ENCODE measurements around the gene DNAAF2.
"Not testable (repeated sequence)": the region's sequence is repeated elsewhere in the genome, so short reads cannot be mapped to it uniquely, and the experiment has no call there.

Gene DNAAF2

GRCh38 chr14:49634547-49635334 lies at the start of gene DNAAF2:
DNAAF2 (minus strand) TSS chr14:49635244; CDS start chr14:49635149, 95 bp downstream.
- peak; percentile 80 for DNase-seq

- no peak for DNase-seq
Observed at GRCh38 chr14:49679271-49679670, 44.2 kb upstream of the DNAAF2 start.

GRCh38 chr14:49677643-49678042 lies 42.6 kb upstream of the DNAAF2 start:
- no peak for DNase-seq

GRCh38 chr14:49673586-49673985 lies 38.5 kb upstream of the DNAAF2 start:
- no peak for DNase-seq

- DNase-seq = no peak
Observed at GRCh38 chr14:49670475-49670874, 35.4 kb upstream of the DNAAF2 start.

GRCh38 chr14:49659526-49660455 lies 24.7 kb upstream of the DNAAF2 start:
- DNase-seq = no peak

GRCh38 chr14:49657500-49657899 lies 22.5 kb upstream of the DNAAF2 start:
- not testable (repeated sequence) for DNase-seq

GRCh38 chr14:49654511-49654910 lies 19.5 kb upstream of the DNAAF2 start:
- no peak for DNase-seq

- DNase-seq = no peak
Observed at GRCh38 chr14:49653508-49653907, 18.5 kb upstream of the DNAAF2 start.

- DNase-seq = no peak
Observed at GRCh38 chr14:49642163-49642562, 7.1 kb upstream of the DNAAF2 start.

GRCh38 chr14:49641697-49642129 lies 6.7 kb upstream of the DNAAF2 start:
- DNase-seq = no peak

GRCh38 chr14:49640540-49641417 lies 5.7 kb upstream of the DNAAF2 start:
- DNase-seq = no peak

- DNase-seq = no peak
Observed at GRCh38 chr14:49637534-49638078, 2.6 kb upstream of the DNAAF2 start.

- DNase-seq = no peak
Observed at GRCh38 chr14:49636866-49637265, 1.8 kb upstream of the DNAAF2 start.

- DNase-seq = peak; percentile 98
Observed at GRCh38 chr14:49633640-49634546, 1.2 kb downstream of the DNAAF2 start.

- no peak for DNase-seq
Observed at GRCh38 chr14:49623941-49624839, 10.9 kb downstream of the DNAAF2 start.

GRCh38 chr14:49623387-49623786 lies 11.7 kb downstream of the DNAAF2 start:
- DNase-seq = no peak

- DNase-seq = no peak
Observed at GRCh38 chr14:49622022-49622607, 12.9 kb downstream of the DNAAF2 start.

GRCh38 chr14:49621114-49621881 lies 13.7 kb downstream of the DNAAF2 start:
- peak; percentile 81 for DNase-seq

All from right hindlimb (tissue), 1 donor.